ENCODE data around the gene VCAM1. TPM values are rescaled to one million over a fixed set of nuclear protein-coding genes. Genes with fewer than 3 reads are reported as not detected.

Gene VCAM1
- total RNA-seq, 1 experiment from 2014 or later: not detected

- TF ChIP-seq, protein P1, sequence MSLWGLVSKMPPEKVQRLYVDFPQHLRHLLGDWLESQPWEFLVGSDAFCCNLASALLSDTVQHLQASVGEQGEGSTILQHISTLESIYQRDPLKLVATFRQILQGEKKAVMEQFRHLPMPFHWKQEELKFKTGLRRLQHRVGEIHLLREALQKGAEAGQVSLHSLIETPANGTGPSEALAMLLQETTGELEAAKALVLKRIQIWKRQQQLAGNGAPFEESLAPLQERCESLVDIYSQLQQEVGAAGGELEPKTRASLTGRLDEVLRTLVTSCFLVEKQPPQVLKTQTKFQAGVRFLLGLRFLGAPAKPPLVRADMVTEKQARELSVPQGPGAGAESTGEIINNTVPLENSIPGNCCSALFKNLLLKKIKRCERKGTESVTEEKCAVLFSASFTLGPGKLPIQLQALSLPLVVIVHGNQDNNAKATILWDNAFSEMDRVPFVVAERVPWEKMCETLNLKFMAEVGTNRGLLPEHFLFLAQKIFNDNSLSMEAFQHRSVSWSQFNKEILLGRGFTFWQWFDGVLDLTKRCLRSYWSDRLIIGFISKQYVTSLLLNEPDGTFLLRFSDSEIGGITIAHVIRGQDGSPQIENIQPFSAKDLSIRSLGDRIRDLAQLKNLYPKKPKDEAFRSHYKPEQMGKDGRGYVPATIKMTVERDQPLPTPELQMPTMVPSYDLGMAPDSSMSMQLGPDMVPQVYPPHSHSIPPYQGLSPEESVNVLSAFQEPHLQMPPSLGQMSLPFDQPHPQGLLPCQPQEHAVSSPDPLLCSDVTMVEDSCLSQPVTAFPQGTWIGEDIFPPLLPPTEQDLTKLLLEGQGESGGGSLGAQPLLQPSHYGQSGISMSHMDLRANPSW (CRISPR knock-in tag; conservative IDR thresholded peaks at IDR 0.05; ENCODE audit: low read depth): no peak
- TF ChIP-seq, protein P2, sequence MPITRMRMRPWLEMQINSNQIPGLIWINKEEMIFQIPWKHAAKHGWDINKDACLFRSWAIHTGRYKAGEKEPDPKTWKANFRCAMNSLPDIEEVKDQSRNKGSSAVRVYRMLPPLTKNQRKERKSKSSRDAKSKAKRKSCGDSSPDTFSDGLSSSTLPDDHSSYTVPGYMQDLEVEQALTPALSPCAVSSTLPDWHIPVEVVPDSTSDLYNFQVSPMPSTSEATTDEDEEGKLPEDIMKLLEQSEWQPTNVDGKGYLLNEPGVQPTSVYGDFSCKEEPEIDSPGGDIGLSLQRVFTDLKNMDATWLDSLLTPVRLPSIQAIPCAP (CRISPR knock-in tag; IDR thresholded peaks at IDR 0.05): no peak
- TF ChIP-seq, protein P3, sequence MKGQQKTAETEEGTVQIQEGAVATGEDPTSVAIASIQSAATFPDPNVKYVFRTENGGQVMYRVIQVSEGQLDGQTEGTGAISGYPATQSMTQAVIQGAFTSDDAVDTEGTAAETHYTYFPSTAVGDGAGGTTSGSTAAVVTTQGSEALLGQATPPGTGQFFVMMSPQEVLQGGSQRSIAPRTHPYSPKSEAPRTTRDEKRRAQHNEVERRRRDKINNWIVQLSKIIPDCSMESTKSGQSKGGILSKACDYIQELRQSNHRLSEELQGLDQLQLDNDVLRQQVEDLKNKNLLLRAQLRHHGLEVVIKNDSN (CRISPR knock-in tag; IDR thresholded peaks at IDR 0.05): no peak
- TF ChIP-seq RELA (CRISPR knock-in tag; IDR thresholded peaks at IDR 0.05; ENCODE audit: borderline replicate concordance) (no peak), ERG (CRISPR knock-in tag; IDR thresholded peaks at IDR 0.05) (no peak), JAZF1 (CRISPR knock-in tag; IDR thresholded peaks at IDR 0.05) (no peak), CDX4 (CRISPR knock-in tag; IDR thresholded peaks at IDR 0.05; ENCODE audit: borderline replicate concordance) (no peak)
Observed at GRCh38 chr1:100773444-100773843, 53.9 kb downstream of the VCAM1 start (continued).

DNA sequence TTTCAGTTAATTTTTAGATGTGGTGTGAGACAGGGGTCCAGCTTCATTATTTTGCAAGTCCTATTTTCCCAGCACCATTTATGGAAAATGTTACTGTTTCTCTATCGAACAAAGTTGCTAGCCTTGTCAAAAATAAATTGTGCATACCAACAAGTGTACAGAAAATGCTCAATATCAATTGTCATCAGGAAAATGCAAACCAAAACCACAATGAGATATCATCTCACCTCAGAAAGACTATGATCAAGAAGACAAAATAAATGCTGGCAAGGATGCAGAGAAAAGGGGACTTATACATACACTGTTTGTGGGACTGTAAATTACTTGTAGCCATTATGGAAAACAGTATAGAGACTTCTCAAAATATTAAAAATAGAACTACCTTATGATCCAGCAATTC, 54.8 kb downstream of the VCAM1 start:
- Mint-ChIP-seq H3K36me3 (no peaks in the 10 kb centered on the region), H3K4me3 (no peak overlapping the region), H3K9me3 (peaks cover 6% of the 10 kb centered on the region), H3K27ac (no peak overlapping the region), H3K4me1 (no peaks in the 10 kb centered on the region), H3K27me3 (ENCODE audit: low read depth) (no peaks in the 10 kb centered on the region)
- CTCF ChIA-PET: no interaction called here
- DNase-seq (ENCODE audit: low spot score) (no peak), ATAC-seq (no peak)
- POLR2A ChIA-PET: no interaction called here
- no peak for TF ChIP-seq ARID4B (CRISPR knock-in tag; IDR thresholded peaks at IDR 0.05; ENCODE audit: borderline replicate concordance)
- TF ChIP-seq, protein P4, sequence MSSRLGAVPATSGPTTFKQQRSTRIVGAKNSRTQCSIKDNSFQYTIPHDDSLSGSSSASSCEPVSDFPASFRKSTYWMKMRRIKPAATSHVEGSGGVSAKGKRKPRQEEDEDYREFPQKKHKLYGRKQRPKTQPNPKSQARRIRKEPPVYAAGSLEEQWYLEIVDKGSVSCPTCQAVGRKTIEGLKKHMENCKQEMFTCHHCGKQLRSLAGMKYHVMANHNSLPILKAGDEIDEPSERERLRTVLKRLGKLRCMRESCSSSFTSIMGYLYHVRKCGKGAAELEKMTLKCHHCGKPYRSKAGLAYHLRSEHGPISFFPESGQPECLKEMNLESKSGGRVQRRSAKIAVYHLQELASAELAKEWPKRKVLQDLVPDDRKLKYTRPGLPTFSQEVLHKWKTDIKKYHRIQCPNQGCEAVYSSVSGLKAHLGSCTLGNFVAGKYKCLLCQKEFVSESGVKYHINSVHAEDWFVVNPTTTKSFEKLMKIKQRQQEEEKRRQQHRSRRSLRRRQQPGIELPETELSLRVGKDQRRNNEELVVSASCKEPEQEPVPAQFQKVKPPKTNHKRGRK (CRISPR knock-in tag; IDR thresholded peaks at IDR 0.05; ENCODE audit: borderline replicate concordance): no peak
- no peak for TF ChIP-seq TEAD1 (CRISPR knock-in tag; IDR thresholded peaks at IDR 0.05)
- no peak for TF ChIP-seq ATF2 (CRISPR knock-in tag; IDR thresholded peaks at IDR 0.05; ENCODE audit: borderline replicate concordance, low read depth)
